GM19468 (cell line): ENCODE results near the gene SNED1.

Experiments used
- ATAC-seq: cut with Tn5 transposase; IDR thresholded peaks from one replicate; pipeline ENCODE4 v1.9.1; 2021; ENCODE audit warnings: mild to moderate bottlenecking, moderate library complexity, moderate number of reproducible peaks; ENCODE audit not compliant: unreplicated experiment; ENCODE audit errors: extremely low read depth

The SNED1 gene

DNA sequence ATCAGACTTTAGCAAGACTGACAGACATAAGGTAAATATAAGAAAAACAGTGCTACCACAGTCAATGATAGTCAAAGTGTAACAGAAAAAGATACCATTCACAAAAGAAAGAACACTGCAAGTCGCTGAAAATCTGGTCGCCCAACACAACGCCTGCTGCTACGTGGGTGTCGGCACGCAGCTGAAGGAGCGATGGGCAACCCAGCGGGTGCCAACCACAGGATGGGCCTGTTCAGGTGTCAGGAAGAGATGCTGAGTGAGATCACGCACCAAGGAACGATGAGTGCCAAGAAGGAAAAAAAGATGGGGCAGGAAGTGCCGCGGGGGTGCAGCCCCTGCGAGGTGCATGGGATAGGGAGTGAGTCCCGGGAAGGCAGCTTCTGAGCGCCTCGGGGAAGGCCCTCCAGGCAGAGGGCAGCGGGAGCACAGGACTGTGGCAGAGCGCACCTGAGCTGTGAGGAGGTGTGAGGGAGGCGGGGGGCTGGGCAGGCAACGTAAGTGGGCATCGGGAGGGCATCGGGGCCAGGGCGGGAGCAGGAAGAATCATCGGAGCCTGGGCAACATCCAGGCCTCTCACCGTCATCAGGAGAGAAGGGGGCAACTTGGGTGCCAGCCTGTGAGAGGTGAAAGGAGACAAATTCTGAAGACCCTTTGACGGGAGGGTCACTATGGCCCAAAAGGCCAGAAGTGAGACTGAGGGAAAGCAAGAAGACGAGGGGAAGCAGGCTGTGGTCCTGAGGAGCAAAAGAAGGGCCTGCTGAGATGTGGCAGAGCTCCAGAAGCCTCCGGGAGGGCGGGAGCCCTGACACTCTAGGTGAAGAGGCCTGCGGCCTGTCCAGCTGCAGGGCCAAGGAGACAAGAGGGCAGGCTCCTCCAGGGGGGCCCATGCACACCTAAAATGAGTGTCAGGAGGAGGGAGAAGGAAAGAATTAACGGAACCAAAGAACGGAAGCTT is 118.5 kb downstream of the SNED1 start:
- ATAC-seq = no peak

DNA sequence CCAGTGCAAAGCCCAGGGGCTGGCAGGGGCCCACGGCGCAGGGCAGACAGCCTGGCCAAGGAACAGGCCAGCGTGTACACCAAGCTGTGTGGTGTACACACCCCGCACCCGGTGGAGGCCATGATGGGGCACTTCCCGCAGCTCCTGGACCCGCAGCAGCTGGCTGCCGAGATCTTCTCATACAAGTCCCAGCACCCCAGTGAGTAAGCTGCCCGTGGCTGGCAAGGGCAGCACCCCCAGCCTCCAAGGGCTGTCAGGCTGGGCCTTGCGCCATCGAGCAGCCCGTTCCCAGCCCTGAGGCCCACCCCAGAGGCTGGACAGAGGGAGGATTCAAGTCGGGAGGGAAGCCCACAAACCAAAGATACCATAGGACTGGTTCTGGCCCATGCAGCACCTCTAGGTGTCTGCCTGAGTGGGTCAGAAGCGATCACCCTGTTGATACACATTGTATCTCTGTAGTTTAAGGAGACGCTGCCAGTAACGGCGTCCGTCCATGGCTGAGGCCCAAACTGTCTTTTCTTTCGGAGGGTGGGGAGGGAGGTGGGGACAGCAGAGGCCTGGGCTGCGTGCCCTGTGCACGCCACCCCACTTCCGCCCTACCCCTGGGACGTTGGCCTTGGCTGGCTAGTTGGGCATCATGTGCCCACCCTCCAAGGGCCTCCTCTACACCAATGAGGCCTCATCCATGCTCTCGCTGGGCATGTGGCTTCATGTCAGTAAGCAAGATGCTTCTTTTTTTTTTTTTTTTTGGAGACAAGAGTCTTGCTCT is 120.5 kb downstream of the SNED1 start:
- ATAC-seq = no peak

DNA sequence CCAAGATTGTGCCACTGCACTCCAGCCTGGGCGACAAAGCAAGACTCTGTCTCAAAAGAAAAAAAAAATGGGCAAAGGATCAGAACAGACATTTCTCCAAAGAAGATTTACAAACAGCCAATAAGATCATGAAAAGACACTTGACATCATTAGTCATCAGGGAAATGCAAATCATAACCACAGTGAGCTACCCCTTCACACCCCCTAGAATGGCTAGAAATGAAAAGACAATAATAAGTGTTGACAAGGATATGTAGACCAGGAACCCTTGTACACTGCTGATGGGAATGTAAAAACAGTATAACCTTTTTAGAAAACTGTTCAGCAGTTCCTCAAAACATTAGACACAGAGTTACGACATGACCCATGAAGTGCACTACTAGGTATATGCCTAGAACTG is 122.0 kb downstream of the SNED1 start:
- no peak for ATAC-seq

DNA sequence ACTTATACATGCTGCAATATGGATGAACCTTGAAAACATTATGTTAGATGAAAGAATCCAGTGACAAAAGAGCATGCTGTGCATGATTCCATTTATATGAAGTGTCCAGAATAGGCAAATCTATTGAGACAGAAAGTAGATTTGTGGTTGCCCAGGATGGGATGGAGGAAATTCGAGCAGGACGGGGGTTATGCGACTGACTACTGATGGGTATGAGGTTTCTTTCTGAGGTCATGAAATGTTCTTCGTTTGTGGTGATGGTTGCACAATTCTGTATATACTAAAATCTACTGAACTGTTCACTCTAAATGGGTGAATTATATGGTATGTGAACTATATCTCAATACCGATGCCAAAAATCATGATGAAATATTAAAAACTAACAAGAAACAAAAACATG is 122.6 kb downstream of the SNED1 start:
- no peak for ATAC-seq

DNA sequence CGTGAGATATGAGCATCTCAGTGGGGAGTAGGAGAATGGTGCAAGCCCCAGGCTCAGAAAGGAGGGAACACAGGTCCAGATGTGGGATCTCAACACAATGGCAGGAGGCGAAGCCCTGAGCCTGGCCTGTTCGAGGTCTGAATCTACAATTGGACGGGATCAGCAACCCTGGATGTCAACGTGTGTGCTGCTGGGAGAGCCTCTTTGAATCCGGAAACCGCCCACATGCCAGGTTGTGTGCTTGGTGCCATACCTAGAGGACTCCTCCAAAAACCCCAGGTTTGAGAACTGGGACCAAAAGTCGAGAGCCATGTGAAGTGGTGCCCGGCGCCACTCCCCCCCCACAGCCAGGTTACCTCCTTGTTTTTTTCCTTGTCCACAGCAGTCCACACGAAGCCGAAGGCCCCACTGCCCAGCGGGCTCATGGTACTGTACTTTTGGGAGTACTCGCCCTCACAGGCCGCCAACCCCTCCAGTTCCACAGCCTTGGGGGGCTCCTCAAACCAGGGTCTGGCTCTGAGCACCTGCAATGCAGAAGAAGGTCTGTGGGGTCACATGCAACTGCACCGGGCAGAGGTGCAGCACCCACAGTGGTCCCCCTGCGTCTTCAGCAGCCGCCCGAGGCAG is 124.1 kb downstream of the SNED1 start:
- no peak for ATAC-seq

DNA sequence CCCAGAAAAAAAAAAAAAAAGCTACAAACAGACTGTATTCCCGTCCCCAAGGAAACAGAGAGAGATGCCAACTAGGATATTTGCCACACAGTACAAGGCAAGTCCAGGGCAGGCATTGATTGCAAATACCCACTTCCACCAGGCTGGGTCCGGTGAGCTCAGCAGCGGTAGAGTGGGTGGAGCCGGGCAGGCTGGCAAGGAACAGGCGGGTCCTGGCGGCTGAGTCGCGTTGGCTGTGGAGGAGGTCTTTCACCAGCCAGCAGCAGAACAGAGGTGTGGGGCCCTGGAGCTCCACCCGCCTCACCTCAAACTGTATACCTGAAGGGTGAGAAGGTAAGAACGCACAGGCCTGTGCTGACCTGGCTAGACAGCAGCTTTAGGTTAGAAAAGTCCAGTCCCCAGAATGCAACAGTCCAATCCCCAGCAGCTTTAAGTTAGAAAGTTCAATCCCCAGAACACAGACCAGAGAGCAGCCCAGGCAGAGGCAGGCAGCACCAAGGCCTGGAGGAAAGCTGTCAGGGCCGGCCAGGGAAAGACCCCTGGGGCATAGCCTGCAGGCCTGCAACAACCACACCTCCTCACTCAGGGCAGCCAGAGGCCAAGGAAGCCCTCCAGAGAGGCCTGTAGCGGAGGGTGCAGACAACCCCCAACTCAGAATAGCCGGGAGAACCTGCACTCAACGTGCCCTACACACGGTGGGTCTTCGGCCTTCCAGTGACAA is 125.6 kb downstream of the SNED1 start:
- no peak for ATAC-seq

DNA sequence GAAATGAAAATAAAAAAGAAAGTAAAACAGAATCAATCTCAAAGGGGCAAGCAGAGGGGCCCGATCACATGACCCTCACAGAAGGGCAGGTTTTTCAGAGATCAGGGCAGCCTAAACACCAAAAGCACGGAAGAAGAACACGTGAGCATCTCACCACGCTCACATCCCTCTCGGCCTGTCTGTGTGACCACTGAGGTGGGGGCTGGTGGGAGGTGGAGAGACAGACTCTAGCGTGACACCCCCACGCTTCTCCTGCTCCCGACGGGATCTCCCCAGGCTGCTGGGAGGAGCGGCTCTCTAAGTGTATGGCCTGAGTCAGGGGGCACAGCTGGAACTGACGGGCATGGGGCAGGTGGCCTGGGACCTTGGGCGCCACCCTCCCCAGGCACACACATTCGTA is 127.2 kb downstream of the SNED1 start:
- no peak for ATAC-seq

DNA sequence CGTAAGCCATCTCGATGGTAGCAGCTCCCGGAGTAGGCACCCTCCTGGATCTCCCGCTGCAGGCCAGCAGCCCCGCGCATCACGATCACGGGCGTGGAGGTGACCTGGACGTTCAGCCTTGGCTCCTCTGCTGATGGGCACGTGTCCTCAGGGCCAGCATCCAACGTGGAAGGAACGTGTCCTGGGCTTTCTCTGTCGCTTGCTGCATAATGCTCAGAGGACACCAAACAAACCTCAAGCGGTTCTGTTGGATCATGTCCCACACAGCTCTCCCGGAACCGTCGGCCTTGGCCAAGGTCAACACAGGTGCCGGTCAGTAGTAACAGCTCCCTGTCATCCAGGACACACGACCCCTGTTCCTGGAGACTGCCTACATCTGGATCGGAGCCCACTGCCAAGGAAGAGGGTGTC is 127.8 kb downstream of the SNED1 start:
- no peak for ATAC-seq

DNA sequence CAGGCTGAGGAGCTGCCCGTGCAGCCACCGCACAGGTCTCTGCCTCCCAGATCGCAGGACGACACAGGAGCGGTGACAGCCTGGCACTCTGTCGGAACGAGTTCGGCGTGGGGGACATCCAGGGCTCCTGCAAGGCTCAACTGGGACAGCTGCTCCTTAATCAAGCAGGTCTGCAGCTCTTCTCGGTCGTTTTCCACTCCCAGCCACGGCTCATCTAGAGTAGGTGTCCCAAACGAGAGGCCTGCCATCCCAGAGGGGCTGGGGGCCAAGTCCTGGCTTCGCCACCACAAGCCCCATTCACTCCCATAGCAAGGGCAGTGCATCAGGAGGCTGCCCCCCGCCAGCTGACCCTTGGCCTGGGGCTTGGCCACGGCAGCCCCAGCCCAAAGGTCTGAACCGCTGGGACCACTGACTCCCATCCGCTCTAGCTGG is 128.4 kb downstream of the SNED1 start:
- ATAC-seq = no peak

DNA sequence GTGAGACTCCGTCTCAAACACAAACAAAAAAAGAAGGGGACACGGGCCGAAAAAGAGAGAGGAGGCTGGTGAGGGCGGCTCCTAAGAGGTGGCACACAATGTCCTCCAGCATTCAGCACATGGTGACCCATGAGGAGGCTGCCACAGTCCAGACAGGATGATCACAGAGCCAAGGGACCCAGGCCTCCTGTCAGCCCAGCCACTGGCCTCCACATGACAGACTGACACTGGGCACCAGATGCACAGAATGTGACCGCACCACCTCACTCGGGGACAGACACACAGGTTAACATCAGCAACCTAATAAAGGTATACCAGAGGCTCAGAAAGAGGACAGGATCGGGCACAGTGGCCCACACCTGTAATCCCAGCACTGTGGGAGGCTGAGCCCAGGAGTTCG is 129.8 kb downstream of the SNED1 start:
- ATAC-seq = no peak

DNA sequence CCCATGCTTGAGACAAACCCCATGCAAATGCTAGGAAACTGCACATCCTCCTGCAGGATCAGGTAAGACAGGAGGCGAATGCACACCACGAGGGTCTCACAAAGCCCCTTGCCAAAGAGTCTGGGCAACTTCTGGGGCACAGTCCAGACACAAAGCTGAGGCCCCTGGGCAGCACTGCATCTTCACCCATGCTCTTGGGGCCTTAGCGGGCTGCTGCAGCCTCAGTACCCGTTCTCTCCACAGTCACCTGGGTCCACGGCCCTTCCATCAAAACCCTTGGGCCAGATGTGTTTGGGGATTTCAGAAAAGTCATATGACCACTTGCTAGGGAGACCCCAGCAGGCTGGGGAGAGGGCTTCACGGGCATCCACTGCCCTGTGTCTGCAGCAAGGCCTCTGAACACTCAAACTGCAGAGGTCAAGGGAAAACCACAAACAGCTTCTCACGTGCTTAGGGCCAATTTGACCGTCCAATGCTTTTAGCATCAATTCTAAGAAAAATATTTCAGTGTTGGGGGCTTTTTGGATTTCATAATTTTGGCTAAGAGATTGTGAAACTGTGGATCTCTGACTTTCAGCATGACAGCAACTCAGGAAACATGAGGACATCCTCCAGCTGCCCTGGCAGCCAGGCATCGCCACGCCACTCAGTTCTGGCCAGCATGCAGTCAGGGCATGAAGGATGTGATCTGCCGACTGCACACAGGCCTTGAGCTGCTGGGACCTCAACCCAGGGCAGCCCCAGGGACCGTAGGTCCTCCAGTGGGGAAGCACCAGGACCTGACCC is 130.9 kb downstream of the SNED1 start:
- ATAC-seq = no peak

DNA sequence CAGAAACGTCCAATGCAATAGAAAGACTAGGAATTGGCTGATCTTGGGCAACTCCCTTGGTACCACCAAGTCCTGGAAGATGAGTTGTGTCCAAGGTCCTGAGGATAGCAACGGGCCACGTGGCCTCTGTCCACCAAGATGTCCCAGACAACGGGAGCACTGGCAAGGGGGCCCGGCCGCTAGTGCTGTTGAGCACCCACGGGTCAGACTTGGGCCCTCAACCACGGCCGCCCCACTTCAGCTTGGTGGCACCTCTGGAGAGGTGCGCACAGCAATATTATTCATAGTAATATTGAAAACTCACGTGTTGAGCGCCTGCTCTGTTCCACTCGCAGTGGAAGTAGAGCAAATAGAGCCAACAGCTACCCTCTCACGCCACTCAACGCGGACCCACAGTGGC is 131.9 kb downstream of the SNED1 start:
- ATAC-seq = no peak

DNA sequence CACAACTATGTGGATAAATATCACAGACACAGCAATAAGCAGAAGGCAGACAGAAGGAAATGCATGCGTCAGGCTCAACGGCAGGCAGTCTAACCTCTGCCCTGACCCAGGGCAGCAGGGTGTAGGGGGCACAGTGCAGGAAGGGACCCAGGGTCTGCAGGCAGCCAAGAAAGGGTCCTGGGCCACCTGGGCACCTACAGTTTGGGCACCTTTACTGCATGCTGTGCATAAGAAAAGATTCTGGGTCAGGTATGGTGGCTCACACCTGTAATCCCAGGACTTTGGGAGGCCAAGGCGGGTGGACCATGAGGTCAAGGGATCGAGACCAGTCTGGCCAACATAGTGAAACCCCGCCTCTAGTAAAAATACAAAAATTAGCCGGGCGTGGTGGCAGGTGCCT is 133.1 kb downstream of the SNED1 start:
- no peak for ATAC-seq

DNA sequence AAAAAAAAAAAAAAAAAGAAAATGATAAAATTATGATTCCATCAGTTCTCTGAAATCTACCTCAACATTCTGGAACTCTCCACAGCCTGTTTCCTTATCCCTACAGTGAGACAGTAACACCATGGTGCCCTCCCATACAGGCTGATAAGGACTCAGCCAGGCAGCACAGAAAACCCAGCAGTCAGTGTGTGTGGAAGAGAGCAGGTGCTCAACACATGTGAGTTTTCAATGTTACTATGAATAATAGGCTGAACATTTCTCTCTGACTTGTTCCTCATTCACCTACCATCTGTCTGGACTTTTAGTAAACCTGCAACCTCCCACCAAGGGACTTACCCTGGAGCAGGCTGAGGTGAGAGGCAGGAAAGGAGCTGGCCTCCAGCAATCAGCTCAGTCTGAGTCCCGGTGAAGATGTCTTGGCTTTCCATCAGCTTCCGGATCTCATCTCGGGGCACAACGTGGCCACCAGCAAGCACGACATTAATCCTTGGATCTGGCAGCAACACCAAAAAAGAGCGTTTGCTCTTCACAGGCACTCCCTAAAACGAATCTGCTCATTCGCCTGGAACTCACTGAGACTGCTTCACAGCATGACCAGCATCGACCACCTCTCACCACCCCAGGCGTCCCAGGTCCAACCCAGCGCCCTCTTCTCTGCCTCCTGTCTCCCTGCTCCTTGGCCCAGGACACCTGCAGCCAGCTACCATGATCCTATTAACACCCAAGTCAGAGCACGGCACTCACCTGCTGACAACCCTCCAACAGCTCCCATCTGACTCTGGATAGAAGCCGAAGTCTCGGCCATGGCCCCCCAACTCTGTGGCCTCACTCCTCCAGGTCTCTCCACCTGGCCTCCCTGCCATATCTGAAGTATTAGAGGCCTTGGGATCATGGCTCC is 134.4 kb downstream of the SNED1 start:
- no peak for ATAC-seq

DNA sequence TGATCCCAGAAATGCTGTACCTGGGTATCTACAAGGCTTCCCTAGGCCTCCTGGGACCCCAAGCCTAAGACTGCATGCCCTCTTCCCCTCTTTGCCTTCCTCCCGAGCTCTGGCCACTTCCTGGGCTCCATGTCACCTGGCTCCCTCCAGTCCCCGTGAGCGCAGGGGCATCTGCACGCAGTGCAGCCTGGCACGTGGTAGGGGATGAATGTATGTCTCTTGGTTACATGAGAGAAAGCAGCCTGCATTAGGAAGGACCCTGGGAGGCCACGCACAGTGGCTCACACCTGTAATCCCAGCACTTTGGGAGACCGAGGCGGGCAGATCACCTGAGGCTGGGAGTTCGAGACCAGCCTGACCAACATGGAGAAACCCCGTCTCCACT is 135.0 kb downstream of the SNED1 start:
- no peak for ATAC-seq

DNA sequence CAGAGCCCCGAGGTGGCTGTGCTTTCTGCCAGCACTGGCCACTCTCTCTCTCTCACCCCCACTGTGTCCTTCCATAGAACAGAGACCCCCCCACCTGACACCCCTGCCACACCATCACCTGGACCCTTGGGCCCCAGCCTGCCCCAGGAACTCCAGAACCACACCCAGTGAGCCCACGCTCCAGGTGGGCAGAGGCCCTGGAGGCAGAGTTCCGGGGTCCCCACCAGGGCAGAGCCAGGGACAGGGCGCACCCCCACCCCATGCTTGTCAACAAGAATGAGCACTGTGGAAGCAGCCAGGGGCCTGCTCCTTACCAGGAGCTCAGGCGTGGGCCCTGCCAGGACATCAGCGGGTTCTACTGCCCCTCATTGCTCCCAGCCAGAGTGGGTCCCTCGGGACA is 136.3 kb downstream of the SNED1 start:
- no peak for ATAC-seq

DNA sequence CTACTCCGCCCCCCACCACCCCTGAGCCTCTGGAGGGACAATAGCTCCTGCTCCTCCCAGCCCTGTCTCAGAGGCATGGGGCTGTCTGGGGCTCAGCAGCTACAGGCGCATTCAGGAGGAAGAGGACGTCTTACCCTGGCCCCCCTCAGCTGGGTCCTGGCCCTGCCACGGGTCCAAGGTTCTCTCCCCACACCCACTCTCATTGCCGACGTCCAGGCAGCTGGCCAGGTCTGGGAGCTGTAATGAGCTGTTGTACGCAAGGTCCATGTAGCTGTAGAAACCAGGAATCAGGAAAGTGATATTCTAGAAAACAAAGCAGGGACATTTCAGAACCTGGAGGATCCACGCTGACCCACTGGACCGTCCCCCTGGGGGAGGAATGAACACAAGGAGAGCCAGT is 137.3 kb downstream of the SNED1 start:
- ATAC-seq = no peak

DNA sequence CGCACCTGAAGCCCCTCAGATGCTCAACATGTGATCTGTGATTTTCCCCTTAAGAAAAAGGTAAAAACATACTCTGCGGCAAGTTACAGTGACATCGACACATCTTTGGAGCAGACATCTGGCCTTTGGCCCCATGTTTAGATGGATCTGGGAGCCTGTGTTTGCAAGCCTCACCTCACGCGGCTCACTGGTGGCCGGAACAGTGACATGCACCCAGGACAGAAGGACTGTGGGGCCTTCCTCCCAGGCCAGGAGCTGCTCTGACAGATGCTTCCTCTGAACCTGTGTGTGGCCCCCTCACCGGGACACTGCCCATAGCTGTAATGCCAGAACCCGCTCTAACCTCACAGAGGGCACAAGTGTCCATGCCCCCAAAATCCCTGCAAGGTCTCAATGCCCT is 137.8 kb downstream of the SNED1 start:
- no peak for ATAC-seq
